Measurements from ENCODE around the gene FOXN3. TPM values are rescaled to one million over a fixed set of nuclear protein-coding genes. Genes with fewer than 3 reads are reported as not detected.

Gene FOXN3
- total and polyA plus RNA-seq, 2 donors (not counting 3 experiments of a cell fraction or from before 2014, with no cell fraction given), result 16.9 to 41.8 TPM

- Histone ChIP-seq H3K36me3 (ENCODE audit: control insufficient read depth in 2 of 2, extremely low read depth in 1 of 2, insufficient read depth in 2 of 2, low read length in 2 of 2) (no peaks in the 10 kb centered on the region), H3K79me2 (ENCODE audit: control insufficient read depth, insufficient read depth, low read length) (no peaks in the 10 kb centered on the region), H2AFZ (ENCODE audit: low read depth, low read length) (no peak overlapping the region), H4K20me1 (replicated peaks; ENCODE audit: control insufficient read depth, extremely low read depth, insufficient read depth, low read length) (no peaks in the 10 kb centered on the region), H3K4me1 (ENCODE audit: control insufficient read depth, extremely low read depth, insufficient read depth, low read length) (no peaks in the 10 kb centered on the region), H3K27me3 (ENCODE audit: control insufficient read depth in 2 of 2, insufficient read depth in 2 of 2, low read length in 2 of 2) (no peaks in the 10 kb centered on the region), H3K27ac (ENCODE audit: insufficient read depth, low read depth, low read length) (no peak overlapping the region), H3K4me2 (ENCODE audit: insufficient read depth, low read length) (no peak overlapping the region), H3K9me1 (replicated peaks; ENCODE audit: control insufficient read depth, extremely low read depth, insufficient read depth, low read length) (no peaks in the 10 kb centered on the region), H3K9me3 (replicated peaks; ENCODE audit: control insufficient read depth, insufficient read depth, low read length) (no peaks in the 10 kb centered on the region), H3K4me3 (replicated peaks in 1 of 3; ENCODE audit: insufficient read depth in 1 of 3, low read depth in 1 of 3, low read length in 3 of 3) (no peak overlapping the region), H3K9ac (replicated peaks; ENCODE audit: extremely low read depth, insufficient read depth, low read length) (no peak overlapping the region)
- dilution Hi-C loops (cut with MboI; ENCODE audit: extremely low pct_ligation_motif_present, low sequenced_read_pairs), result no loop called here
- CTCF ChIA-PET, result interaction anchor here (0.7 to 1.4 kb wide), 3 partner anchors 16 to 40 kb away, joined by 3 to 4 read pairs (median 3); no protein-coding TSS in a partner anchor
- no peak for DNase-seq (ENCODE audit: low read depth, low spot score)
- TF ChIP-seq EZH2 (IDR thresholded peaks at IDR 0.05; ENCODE audit: borderline replicate concordance, low read depth, low read length, severe bottlenecking), result no peak
- no peak for TF ChIP-seq CTCF (IDR thresholded peaks at IDR 0.05; ENCODE audit: extremely low read depth in 1 of 2, insufficient read depth in 1 of 2, low read depth in 1 of 2, low read length in 2 of 2)
- no peak for TF ChIP-seq JUN (IDR thresholded peaks at IDR 0.05; ENCODE audit: borderline replicate concordance, insufficient read depth, insufficient read length, low read depth)
- no peak for TF ChIP-seq GATA2 (IDR thresholded peaks at IDR 0.05; ENCODE audit: insufficient read depth, insufficient read length, low read depth, low read length)
- no peak for TF ChIP-seq POLR2A (IDR thresholded peaks at IDR 0.05; ENCODE audit: low read depth, low read length)
- no peak for TF ChIP-seq MAX (IDR thresholded peaks at IDR 0.05; ENCODE audit: insufficient read depth, insufficient read length)
- TF ChIP-seq MYC (IDR thresholded peaks at IDR 0.05; ENCODE audit: low read depth, low read length), result no peak
- no peak for TF ChIP-seq POLR2AphosphoS5 (IDR thresholded peaks at IDR 0.05; ENCODE audit: insufficient read depth, low read depth, low read length)
- TF ChIP-seq FOS (IDR thresholded peaks at IDR 0.05; ENCODE audit: borderline replicate concordance, insufficient read depth, low read length), result no peak
- intact Hi-C loops (cut with micrococcal nuclease), result no loop called here
- POLR2A ChIA-PET, result no interaction called here
- no TSS peak for BruUV-seq (replicated peaks)
- FAIRE-seq, result no peak
Measured at GRCh38 chr14:89276424-89276975, 140.5 kb downstream of the FOXN3 start.
